Subcutaneous adipose tissue (tissue), 4 donors: ENCODE data around the gene MSI1. TPM values are rescaled to one million over a fixed set of nuclear protein-coding genes. Genes with fewer than 3 reads are reported as not detected.

Source experiments
- CTCF ChIP-seq: fragments of 450-650 bp; IDR thresholded peaks from one replicate; pipeline ENCODE4 v1.5.1; 2016; ENCODE audit warnings: low read depth, mild to moderate bottlenecking, control low read depth, antibody characterized with exemption, moderate library complexity
- total RNA-seq, 4 donors: library from RNA; depleted of rRNA; stranded (reverse); fragments of >200 nt; gene quantifications; one replicate each; pipeline ENCODE4 v1.1.0, GENCODE V29; 2016

MSI1 gene
- total RNA-seq, 4 donors from 2014 or later = not detected

GRCh38 chr12:120367924-120368788 lies 808 bp downstream of the MSI1 start:
- TF ChIP-seq CTCF = no peak

- TF ChIP-seq CTCF = no peak
These were observed 1.6 kb downstream of the MSI1 start for GRCh38 chr12:120367233-120367923.

GRCh38 chr12:120366845-120367232 lies 2.1 kb downstream of the MSI1 start:
- no peak for TF ChIP-seq CTCF

GRCh38 chr12:120366341-120366705 lies 2.6 kb downstream of the MSI1 start:
- TF ChIP-seq CTCF = no peak

GRCh38 chr12:120365675-120366340 lies 3.2 kb downstream of the MSI1 start:
- no peak for TF ChIP-seq CTCF

GRCh38 chr12:120364487-120364886 lies 4.5 kb downstream of the MSI1 start:
- no peak for TF ChIP-seq CTCF

- TF ChIP-seq CTCF = no peak
These were observed 5.6 kb downstream of the MSI1 start for GRCh38 chr12:120363274-120363855.
